ENCODE measurements around the gene USP6NL. TPM values are rescaled to one million over a fixed set of nuclear protein-coding genes. Genes with fewer than 3 reads are reported as not detected.

Gene USP6NL
- total RNA-seq, 1 experiment from 2014 or later = 38.7 TPM

DNA sequence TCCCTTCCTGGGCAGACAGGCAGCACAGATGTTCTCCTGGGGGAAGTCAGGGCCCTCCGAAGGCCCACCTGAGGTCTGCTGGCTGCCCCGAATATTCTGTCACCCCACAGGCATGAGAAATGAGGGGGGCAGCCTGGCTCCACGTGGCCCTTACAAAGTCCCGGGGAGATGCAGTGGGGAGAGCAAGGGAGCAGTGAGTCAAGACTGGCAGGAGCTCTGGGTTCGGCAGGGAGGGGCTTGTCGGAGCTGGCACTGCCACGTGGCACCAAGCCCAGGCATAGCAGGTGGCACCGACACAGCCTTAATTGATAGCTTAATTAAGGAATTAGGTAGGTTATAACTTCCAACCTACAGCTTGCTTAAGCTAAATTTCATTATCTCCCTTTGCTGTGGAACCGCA, 163.9 kb downstream of the USP6NL start:
- no peak for TF ChIP-seq EZH2 (IDR thresholded peaks at IDR 0.05; ENCODE audit: borderline replicate concordance, low read depth, low read length, poor library complexity, severe bottlenecking)
- TF ChIP-seq, protein P1, sequence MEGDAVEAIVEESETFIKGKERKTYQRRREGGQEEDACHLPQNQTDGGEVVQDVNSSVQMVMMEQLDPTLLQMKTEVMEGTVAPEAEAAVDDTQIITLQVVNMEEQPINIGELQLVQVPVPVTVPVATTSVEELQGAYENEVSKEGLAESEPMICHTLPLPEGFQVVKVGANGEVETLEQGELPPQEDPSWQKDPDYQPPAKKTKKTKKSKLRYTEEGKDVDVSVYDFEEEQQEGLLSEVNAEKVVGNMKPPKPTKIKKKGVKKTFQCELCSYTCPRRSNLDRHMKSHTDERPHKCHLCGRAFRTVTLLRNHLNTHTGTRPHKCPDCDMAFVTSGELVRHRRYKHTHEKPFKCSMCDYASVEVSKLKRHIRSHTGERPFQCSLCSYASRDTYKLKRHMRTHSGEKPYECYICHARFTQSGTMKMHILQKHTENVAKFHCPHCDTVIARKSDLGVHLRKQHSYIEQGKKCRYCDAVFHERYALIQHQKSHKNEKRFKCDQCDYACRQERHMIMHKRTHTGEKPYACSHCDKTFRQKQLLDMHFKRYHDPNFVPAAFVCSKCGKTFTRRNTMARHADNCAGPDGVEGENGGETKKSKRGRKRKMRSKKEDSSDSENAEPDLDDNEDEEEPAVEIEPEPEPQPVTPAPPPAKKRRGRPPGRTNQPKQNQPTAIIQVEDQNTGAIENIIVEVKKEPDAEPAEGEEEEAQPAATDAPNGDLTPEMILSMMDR (conservative IDR thresholded peaks at IDR 0.05; ENCODE audit: low read depth, low read length) = no peak
- CTCF ChIA-PET = no interaction called here
- no peaks in the 10 kb centered on the region for H3K27me3 ChIP-seq (replicated peaks; ENCODE audit: insufficient read depth, low read depth, low read length, poor library complexity)
- intact Hi-C loops (cut with micrococcal nuclease; ENCODE audit: unreplicated experiment) = no loop called here
- DNase-seq (ENCODE audit: low spot score) = no peak
- POLR2A ChIA-PET (ENCODE audit: low non-redundant PET) = no interaction called here
- no peak overlapping the region for H3K4me3 ChIP-seq (ENCODE audit: low read depth, low read length, poor library complexity, severe bottlenecking)
- H3K27ac ChIP-seq (ENCODE audit: low read depth, low read length, poor library complexity, severe bottlenecking) = no peak overlapping the region
- H3K4me1 ChIP-seq (ENCODE audit: insufficient read depth, low read length, poor library complexity, severe bottlenecking) = peaks cover 4% of the 10 kb centered on the region
- H3K9me3 ChIP-seq (ENCODE audit: low read depth, low read length, poor library complexity, severe bottlenecking) = no peaks in the 10 kb centered on the region
- no TSS peak for BruUV-seq (replicated peaks)
- H3K36me3 ChIP-seq (ENCODE audit: insufficient read depth, low read length, poor library complexity, severe bottlenecking) = no peaks in the 10 kb centered on the region

DNA sequence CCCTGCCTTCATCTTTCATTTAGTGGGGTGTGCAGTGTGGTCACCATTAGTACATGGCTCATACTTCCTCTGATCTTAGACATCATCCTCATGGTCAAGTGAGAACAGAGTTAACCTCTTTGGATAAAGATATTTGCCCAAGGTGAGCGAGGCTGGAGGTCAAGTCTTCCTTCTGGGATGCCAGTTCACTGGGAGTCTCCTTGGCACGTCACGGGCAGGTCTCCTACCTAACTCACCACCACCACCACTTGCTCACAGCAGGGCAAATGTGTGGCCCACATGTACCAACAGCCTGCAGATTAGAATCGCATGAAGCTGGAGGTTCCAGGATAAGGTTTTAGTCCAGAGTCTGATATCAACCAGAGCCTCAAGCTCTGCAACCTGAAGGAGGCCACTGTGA, 164.6 kb downstream of the USP6NL start:
- Histone ChIP-seq H3K9me3 (ENCODE audit: low read depth, low read length, poor library complexity, severe bottlenecking) (no peaks in the 10 kb centered on the region), H3K4me1 (ENCODE audit: insufficient read depth, low read length, poor library complexity, severe bottlenecking) (peaks cover 4% of the 10 kb centered on the region), H3K27me3 (replicated peaks; ENCODE audit: insufficient read depth, low read depth, low read length, poor library complexity) (no peaks in the 10 kb centered on the region), H3K36me3 (ENCODE audit: insufficient read depth, low read length, poor library complexity, severe bottlenecking) (no peaks in the 10 kb centered on the region), H3K27ac (ENCODE audit: low read depth, low read length, poor library complexity, severe bottlenecking) (no peak overlapping the region), H3K4me3 (ENCODE audit: low read depth, low read length, poor library complexity, severe bottlenecking) (no peak overlapping the region)
- BruUV-seq (replicated peaks) = no TSS peak
- intact Hi-C loops (cut with micrococcal nuclease; ENCODE audit: unreplicated experiment) = no loop called here
- no peak for DNase-seq (ENCODE audit: low spot score)
- POLR2A ChIA-PET (ENCODE audit: low non-redundant PET) = no interaction called here
- TF ChIP-seq, protein P1 (conservative IDR thresholded peaks at IDR 0.05; ENCODE audit: low read depth, low read length) = no peak
- TF ChIP-seq EZH2 (IDR thresholded peaks at IDR 0.05; ENCODE audit: borderline replicate concordance, low read depth, low read length, poor library complexity, severe bottlenecking) = no peak
- CTCF ChIA-PET = no interaction called here

DNA sequence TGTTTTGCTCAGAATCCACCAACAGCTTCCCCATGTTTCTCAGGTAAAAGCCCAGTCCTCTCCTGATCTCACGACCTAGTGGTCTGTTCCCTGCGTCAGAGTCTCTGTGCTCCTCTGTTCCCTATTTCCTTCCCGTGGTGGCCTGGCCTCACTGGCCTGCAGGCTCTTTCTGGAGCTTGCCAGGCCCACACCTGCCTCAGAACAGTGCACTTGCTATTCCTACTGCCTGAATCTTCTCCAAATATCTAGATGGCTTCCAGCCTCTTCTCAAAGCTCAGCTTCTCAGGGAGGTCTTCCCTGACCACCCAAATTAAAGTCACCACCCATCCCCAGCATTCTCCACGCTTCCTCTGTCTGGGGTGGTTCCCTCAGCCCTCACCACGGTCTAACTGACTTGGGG, 165.3 kb downstream of the USP6NL start:
- ChIA-PET CTCF (no interaction called here), POLR2A (ENCODE audit: low non-redundant PET) (no interaction called here)
- Histone ChIP-seq H3K4me3 (ENCODE audit: low read depth, low read length, poor library complexity, severe bottlenecking) (no peak overlapping the region), H3K27me3 (replicated peaks; ENCODE audit: insufficient read depth, low read depth, low read length, poor library complexity) (no peaks in the 10 kb centered on the region), H3K36me3 (ENCODE audit: insufficient read depth, low read length, poor library complexity, severe bottlenecking) (no peaks in the 10 kb centered on the region), H3K4me1 (ENCODE audit: insufficient read depth, low read length, poor library complexity, severe bottlenecking) (peaks cover 4% of the 10 kb centered on the region), H3K27ac (ENCODE audit: low read depth, low read length, poor library complexity, severe bottlenecking) (no peak overlapping the region), H3K9me3 (ENCODE audit: low read depth, low read length, poor library complexity, severe bottlenecking) (no peaks in the 10 kb centered on the region)
- no TSS peak for BruUV-seq (replicated peaks)
- TF ChIP-seq, protein P1 (conservative IDR thresholded peaks at IDR 0.05; ENCODE audit: low read depth, low read length) = no peak
- no peak for TF ChIP-seq EZH2 (IDR thresholded peaks at IDR 0.05; ENCODE audit: borderline replicate concordance, low read depth, low read length, poor library complexity, severe bottlenecking)
- intact Hi-C loops (cut with micrococcal nuclease; ENCODE audit: unreplicated experiment) = no loop called here
- DNase-seq (ENCODE audit: low spot score) = no peak

Data from A673 (cell line).